Measurements from ENCODE around the gene PIK3CB.

GRCh38 chr3:138775254-138775595 lies 59.5 kb downstream of the PIK3CB start:
- no peak for TF ChIP-seq POLR2A (IDR thresholded peaks at IDR 0.05; ENCODE audit: control extremely low read depth in 1 of 2, low read depth in 2 of 2, low read length in 2 of 2)
- no peak for TF ChIP-seq TAF1 (IDR thresholded peaks at IDR 0.05; ENCODE audit: low read depth, low read length)
- no peak for TF ChIP-seq SP4 (IDR thresholded peaks at IDR 0.05; ENCODE audit: low read length)
- no peak for TF ChIP-seq SP1 (IDR thresholded peaks at IDR 0.05; ENCODE audit: low read depth, low read length)
- TF ChIP-seq SRF (IDR thresholded peaks at IDR 0.05; ENCODE audit: low read depth, low read length): no peak
- no peak for TF ChIP-seq USF2 (IDR thresholded peaks at IDR 0.05; ENCODE audit: low read length)
- no peak for TF ChIP-seq ZNF274 (IDR thresholded peaks at IDR 0.05; ENCODE audit: borderline replicate concordance, extremely low read depth, low read length)
- TF ChIP-seq EP300 (IDR thresholded peaks at IDR 0.05; ENCODE audit: borderline replicate concordance in 1 of 2, low read depth in 2 of 2, low read length in 2 of 2): no peak
- no peak for TF ChIP-seq CTCF (IDR thresholded peaks at IDR 0.05; ENCODE audit: control extremely low read depth in 1 of 3, insufficient read depth in 1 of 3, low read depth in 1 of 3, low read length in 3 of 3)
